OCI-LY3 (cell line): ENCODE data around the gene ARSG.
"Not testable (repeated sequence)": the region's sequence is repeated elsewhere in the genome, so short reads cannot be mapped to it uniquely, and the experiment has no call there.

Experiments
- H2AFZ ChIP-seq: fragments of 200-600, 300-600 bp; shearing (Covaris generic); 2 replicates; pipeline ENCODE4 v1.6.0; 2014; ENCODE audit warnings: antibody characterized with exemption, low read depth, low read length
- H3K27ac ChIP-seq: fragments of 200-600, 300-600 bp; sonication (generic); 2 replicates; pipeline ENCODE4 v1.5.1; 2014; ENCODE audit warnings: mild to moderate bottlenecking, low read length, moderate library complexity, mixed read lengths
- H3K27me3 ChIP-seq: fragments of 200-600, 300-600 bp; sonication (generic); 2 replicates; pipeline ENCODE4 v1.6.1; 2014; ENCODE audit warnings: low read depth, low read length, mixed read lengths
- H3K36me3 ChIP-seq: fragments of 200-600, 300-600 bp; sonication (generic); replicated peaks from 2 replicates; pipeline ENCODE3; 2014; ENCODE audit warnings: low read depth, low read length, mixed read lengths
- H3K4me1 ChIP-seq: fragments of 300-600, 200-600 bp; sonication (generic); 2 replicates; pipeline ENCODE4 v1.6.1; 2014; ENCODE audit warnings: low read length, mixed read lengths
- H3K4me2 ChIP-seq: fragments of 200-600, 300-600 bp; sonication (generic); 2 replicates; pipeline ENCODE4 v1.6.1; 2014; ENCODE audit warnings: low read length, mixed read lengths
- H3K4me3 ChIP-seq: fragments of 300-600, 200-600 bp; sonication (generic); 2 replicates; pipeline ENCODE4 v1.5.1; 2014; ENCODE audit warnings: antibody characterized with exemption, mild to moderate bottlenecking, low read length, moderate library complexity
- H3K79me2 ChIP-seq: fragments of 300-600, 200-600 bp; shearing (Covaris generic); 2 replicates; pipeline ENCODE4 v1.6.1; 2014; ENCODE audit warnings: mild to moderate bottlenecking, low read length, mixed read lengths
- H3K9ac ChIP-seq: fragments of 300-600, 200-600 bp; shearing (Covaris generic); 2 replicates; pipeline ENCODE4 v1.6.0; 2014; ENCODE audit warnings: mild to moderate bottlenecking, low read length, moderate library complexity
- H3K9me3 ChIP-seq: fragments of 200-600, 300-600 bp; shearing (Covaris generic); 2 replicates; pipeline ENCODE4 v1.6.1; 2014; ENCODE audit warnings: low read length, mixed read lengths; ENCODE audit not compliant: insufficient read depth
- H4K20me1 ChIP-seq: fragments of 200-600, 300-600 bp; sonication (generic); 2 replicates; pipeline ENCODE4 v1.6.1; 2016; ENCODE audit warnings: low read length, mixed read lengths; ENCODE audit not compliant: insufficient read depth
- EZH2phosphoT487 ChIP-seq: fragments of 200-600 bp; shearing (Covaris generic); IDR thresholded peaks from 2 replicates; pipeline ENCODE4 v1.6.1; 2018; ENCODE audit warnings: antibody characterized with exemption, mixed run types, low read depth
- TF ChIP-seq, protein P1 (sequence below): fragments of 200-600, 300-600 bp; sonication (generic); IDR thresholded peaks from 2 replicates; pipeline ENCODE4 v1.5.1; 2014; ENCODE audit warnings: antibody characterized with exemption, low read length, low read depth

The ARSG gene

DNA sequence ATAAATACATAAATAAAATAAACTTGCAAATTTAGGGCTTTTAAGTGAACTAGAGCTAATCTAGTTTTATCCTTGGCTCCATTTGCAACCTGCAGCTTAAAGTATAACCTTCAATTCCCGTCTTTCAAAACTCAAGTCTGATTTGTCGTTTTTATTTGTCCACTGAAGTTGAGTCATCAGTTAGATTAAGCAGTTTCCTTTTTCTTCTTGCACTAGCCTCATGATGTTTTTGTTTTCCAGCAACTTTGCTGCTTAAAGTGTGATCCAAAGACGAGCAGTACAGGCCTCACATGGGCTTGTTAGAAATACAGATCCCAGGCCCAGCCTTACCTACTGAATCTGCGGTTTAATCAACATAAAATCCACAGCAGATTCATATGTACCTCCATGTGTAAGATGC, 13.8 kb downstream of the ARSG start:
- no peak overlapping the region for H3K4me2 ChIP-seq

DNA sequence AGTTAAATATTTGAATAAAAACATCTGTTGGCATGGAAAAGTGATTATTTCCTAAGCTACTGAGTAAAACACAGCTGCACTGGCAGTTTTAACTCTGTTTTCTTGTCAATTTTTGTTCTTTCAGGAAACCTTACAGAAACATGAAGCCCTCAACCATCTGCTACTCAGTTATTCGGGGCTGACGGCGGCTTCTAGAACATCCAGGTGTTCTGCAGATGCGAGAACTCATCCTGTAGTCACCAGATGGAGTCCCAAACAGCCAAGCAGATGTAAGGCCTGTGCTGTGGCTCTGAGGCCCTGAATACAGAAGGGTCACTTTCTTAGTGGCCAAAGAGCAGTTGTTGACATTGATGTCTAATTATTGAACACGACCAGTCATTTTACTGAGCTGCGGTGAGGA, 15.5 kb downstream of the ARSG start:
- H2AFZ ChIP-seq: no peak overlapping the region
- H4K20me1 ChIP-seq: no peaks in the 10 kb centered on the region
- H3K4me1 ChIP-seq: no peaks in the 10 kb centered on the region
- H3K36me3 ChIP-seq: no peaks in the 10 kb centered on the region
- no peak overlapping the region for H3K27ac ChIP-seq
- no peaks in the 10 kb centered on the region for H3K79me2 ChIP-seq
- H3K9ac ChIP-seq: no peak overlapping the region
- no peaks in the 10 kb centered on the region for H3K9me3 ChIP-seq
- H3K27me3 ChIP-seq: no peaks in the 10 kb centered on the region
- H3K4me2 ChIP-seq: no peak overlapping the region
- TF ChIP-seq, protein P1, sequence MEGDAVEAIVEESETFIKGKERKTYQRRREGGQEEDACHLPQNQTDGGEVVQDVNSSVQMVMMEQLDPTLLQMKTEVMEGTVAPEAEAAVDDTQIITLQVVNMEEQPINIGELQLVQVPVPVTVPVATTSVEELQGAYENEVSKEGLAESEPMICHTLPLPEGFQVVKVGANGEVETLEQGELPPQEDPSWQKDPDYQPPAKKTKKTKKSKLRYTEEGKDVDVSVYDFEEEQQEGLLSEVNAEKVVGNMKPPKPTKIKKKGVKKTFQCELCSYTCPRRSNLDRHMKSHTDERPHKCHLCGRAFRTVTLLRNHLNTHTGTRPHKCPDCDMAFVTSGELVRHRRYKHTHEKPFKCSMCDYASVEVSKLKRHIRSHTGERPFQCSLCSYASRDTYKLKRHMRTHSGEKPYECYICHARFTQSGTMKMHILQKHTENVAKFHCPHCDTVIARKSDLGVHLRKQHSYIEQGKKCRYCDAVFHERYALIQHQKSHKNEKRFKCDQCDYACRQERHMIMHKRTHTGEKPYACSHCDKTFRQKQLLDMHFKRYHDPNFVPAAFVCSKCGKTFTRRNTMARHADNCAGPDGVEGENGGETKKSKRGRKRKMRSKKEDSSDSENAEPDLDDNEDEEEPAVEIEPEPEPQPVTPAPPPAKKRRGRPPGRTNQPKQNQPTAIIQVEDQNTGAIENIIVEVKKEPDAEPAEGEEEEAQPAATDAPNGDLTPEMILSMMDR: no peak
- TF ChIP-seq EZH2phosphoT487: no peak
- no peak overlapping the region for H3K4me3 ChIP-seq

More for the DNA sequence above, 13.8 kb downstream of the ARSG start:
- Histone ChIP-seq H3K79me2 (no peaks in the 10 kb centered on the region), H3K4me1 (no peaks in the 10 kb centered on the region), H3K27me3 (no peaks in the 10 kb centered on the region), H3K4me3 (no peak overlapping the region), H3K36me3 (no peaks in the 10 kb centered on the region), H3K27ac (no peak overlapping the region), H4K20me1 (no peaks in the 10 kb centered on the region), H3K9ac (no peak overlapping the region), H3K9me3 (no peaks in the 10 kb centered on the region), H2AFZ (no peak overlapping the region)
- TF ChIP-seq, protein P1: no peak
- no peak for TF ChIP-seq EZH2phosphoT487

DNA sequence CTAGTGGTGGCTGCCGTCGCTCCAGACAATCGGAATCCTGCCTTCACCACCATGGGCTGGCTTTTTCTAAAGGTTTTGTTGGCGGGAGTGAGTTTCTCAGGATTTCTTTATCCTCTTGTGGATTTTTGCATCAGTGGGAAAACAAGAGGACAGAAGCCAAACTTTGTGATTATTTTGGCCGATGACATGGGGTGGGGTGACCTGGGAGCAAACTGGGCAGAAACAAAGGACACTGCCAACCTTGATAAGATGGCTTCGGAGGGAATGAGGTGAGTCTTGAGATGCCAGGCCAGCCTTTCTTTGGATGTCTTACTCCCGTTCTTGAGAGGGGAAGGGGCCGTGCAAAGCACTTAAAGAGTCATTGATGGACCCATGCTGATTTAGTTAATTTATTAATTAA, 16.1 kb downstream of the ARSG start:
- Histone ChIP-seq H3K27ac (no peak overlapping the region), H3K9ac (no peak overlapping the region), H3K4me3 (no peak overlapping the region), H3K4me1 (no peaks in the 10 kb centered on the region), H3K79me2 (no peaks in the 10 kb centered on the region), H3K27me3 (no peaks in the 10 kb centered on the region), H3K36me3 (no peaks in the 10 kb centered on the region), H4K20me1 (no peaks in the 10 kb centered on the region), H2AFZ (no peak overlapping the region), H3K4me2 (no peak overlapping the region), H3K9me3 (no peaks in the 10 kb centered on the region)
- TF ChIP-seq, protein P1: no peak
- TF ChIP-seq EZH2phosphoT487: no peak

DNA sequence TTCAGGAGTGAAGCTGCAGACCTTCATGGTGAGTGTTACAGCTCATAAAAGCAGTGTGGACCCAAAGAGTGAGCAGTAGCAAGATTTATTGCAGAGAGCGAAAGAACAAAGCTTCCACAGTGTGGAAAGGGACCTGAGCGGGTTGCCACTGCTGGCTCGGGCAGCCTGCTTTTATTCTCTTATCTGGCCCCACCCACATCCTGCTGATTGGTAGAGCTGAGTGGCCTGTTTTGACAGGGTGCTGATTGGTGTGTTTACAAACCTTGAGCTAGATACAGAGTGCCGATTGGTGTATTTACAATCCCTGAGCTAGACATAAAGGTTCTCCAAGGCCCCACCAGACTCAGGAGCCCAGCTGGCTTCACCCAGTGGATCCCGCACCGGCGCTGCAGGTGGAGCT, 17.2 kb downstream of the ARSG start:
- not testable (repeated sequence) for H4K20me1 ChIP-seq, H3K9ac ChIP-seq, H3K36me3 ChIP-seq, H3K27me3 ChIP-seq, H3K4me3 ChIP-seq, H3K27ac ChIP-seq, H3K4me2 ChIP-seq, H3K4me1 ChIP-seq, H3K9me3 ChIP-seq, H3K79me2 ChIP-seq, H2AFZ ChIP-seq

DNA sequence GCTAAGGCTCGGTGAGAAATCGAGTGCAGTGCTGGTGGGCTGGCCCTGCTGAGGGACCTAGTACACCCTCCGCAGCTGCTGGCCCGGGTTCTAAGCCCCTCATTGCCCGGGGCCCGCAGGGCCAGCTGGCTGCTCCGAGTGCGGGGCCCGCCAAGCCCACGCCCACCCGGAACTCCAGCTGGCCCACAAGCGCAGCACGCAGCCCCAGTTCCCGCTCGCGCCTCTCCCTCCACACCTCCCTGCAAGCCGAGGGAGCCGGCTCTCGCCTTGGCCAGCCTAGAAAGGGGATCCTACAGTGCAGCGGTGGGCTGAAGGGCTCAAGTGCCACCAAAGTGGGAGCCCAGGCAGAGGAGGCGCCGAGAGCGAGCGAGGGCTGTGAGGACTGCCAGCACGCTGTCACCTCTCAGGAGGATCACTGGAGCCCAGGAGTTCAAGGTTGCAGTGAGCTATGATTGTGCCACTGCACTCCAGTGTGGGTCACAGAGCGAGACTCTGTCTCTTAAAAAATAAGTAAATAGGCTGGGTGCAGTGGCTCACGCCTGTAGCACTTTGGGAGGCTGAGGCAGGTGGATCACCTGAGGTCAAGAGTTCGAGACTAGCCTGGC, 17.9 kb downstream of the ARSG start:
- H3K4me1 ChIP-seq, H3K9ac ChIP-seq, H3K27me3 ChIP-seq, H3K79me2 ChIP-seq, H3K9me3 ChIP-seq, H3K36me3 ChIP-seq, H4K20me1 ChIP-seq, H3K4me3 ChIP-seq, H3K27ac ChIP-seq, H3K4me2 ChIP-seq, H2AFZ ChIP-seq: not testable (repeated sequence)
